Upper lobe of left lung (tissue), 4 donors: ENCODE data around the gene SGF29.

Experiments used
- CTCF ChIP-seq, 6 experiments: fragments of 450-650 bp in 4 of 6; fragments of 200-600 bp in 2 of 6; sonication (generic) in 2 of 6; IDR thresholded peaks; one replicate each; pipeline ENCODE4 v1.5.1; 2016 to 2019; ENCODE audit warnings: antibody characterized with exemption in 6 of 6
- EP300 ChIP-seq, 4 donors: sonication (generic); formaldehyde crosslinking; IDR thresholded peaks; one replicate each; pipeline ENCODE4 v1.5.1; 2017; ENCODE audit warnings: antibody characterized with exemption in 4 of 4, control low read depth in 2 of 4
- POLR2AphosphoS5 ChIP-seq, 2 donors: sonication (generic); formaldehyde crosslinking; IDR thresholded peaks; one replicate each; pipeline ENCODE4 v1.5.1; 2017; ENCODE audit warnings: antibody characterized with exemption in 2 of 2

GRCh38 chr16:28617874-28618273, 64.2 kb downstream of the SGF29 start:
- TF ChIP-seq CTCF (IDR thresholded peaks at IDR 0.05) (no peak), POLR2AphosphoS5 (IDR thresholded peaks at IDR 0.05) (no peak), EP300 (IDR thresholded peaks at IDR 0.05) (no peak)
